PC-3 (cell line): Measurements from ENCODE around the gene CFAP45.

Experiments used
- CTCF ChIP-seq: fragments of 300-600 bp; sonication (generic); conservative IDR thresholded peaks from 2 replicates; pipeline ENCODE4 v1.5.1; 2017; ENCODE audit warnings: antibody characterized with exemption, low read depth, mild to moderate bottlenecking, low read length
- EZH2 ChIP-seq: fragments of 300-600 bp; sonication (generic); IDR thresholded peaks from one replicate; pipeline ENCODE4 v1.6.1; 2017; ENCODE audit warnings: antibody characterized with exemption, mild to moderate bottlenecking, low read length; ENCODE audit not compliant: unreplicated experiment

DNA sequence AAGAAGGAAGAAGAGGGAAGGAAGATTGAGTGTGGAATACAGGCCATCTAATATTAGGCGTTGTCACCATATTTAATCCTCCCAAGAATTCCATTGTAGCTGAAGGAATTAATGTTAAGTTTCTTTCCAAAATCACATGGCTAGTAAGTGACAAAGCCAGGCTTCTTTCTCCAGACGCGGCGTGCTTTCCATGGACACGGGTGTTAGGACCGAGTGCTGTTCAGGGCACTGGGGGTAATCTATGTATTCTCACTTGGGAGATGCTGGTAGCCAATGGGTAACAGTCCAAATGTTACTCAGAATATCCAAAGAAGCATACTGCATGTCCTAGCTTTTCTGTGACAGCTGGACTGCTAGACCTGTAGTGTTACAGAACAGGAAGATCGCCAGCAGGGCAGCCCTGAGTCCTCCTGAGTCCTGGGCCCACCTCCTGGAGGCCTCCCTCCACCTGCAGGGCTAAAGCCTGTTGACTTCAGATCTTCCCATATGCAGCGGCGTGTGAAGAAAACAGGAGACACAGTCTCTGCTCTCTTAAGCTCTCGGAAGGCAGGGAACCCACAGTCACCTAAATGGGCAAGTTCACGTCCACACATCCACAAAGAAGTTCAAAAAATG lies 40.1 kb upstream of the CFAP45 start:
- no peak for TF ChIP-seq CTCF
- TF ChIP-seq EZH2: no peak
